Psoas muscle (tissue), 8 donors: ENCODE measurements around the gene FITM1. TPM values are rescaled to one million over a fixed set of nuclear protein-coding genes. Genes with fewer than 3 reads are reported as not detected.

Experiments
- ATAC-seq, 4 donors: fragments of 200-7000 bp; cut with Tn5 transposase; one replicate each; pipeline ENCODE4 v1.9.1; 2020; ENCODE audit warnings: moderate library complexity in 3 of 4, mild to moderate bottlenecking in 2 of 4
- DNase-seq, 2 donors: peaks; one replicate each; pipeline ENCODE4 v3.0.0-alpha.2; 2020
- H3K27ac ChIP-seq: fragments of 200-600 bp; one replicate; pipeline ENCODE4 v1.8.0; 2022
- H3K27me3 ChIP-seq, 3 donors: fragments of 200-600 bp in 1 of 3; one replicate each; pipeline versions ENCODE4 v1.6.1 to v1.8.0; 2013 to 2022; ENCODE audit warnings: low read length in 2 of 3, mild to moderate bottlenecking in 2 of 3, moderate library complexity in 1 of 3; ENCODE audit not compliant: insufficient read depth in 3 of 3
- H3K36me3 ChIP-seq, 2 donors: fragments of 200-600 bp in 1 of 2; one replicate each; pipeline versions ENCODE4 v1.6.1 to v1.8.0; 2013 to 2022; ENCODE audit warnings: low read depth in 1 of 2, mild to moderate bottlenecking in 1 of 2, moderate library complexity in 1 of 2; ENCODE audit not compliant: insufficient read depth in 1 of 2
- H3K4me1 ChIP-seq: fragments of 200-600 bp; one replicate; pipeline ENCODE4 v1.8.0; 2022
- H3K4me3 ChIP-seq: fragments of 200-600 bp; one replicate; pipeline ENCODE4 v1.8.0; 2022; ENCODE audit warnings: mild to moderate bottlenecking
- H3K9me3 ChIP-seq: fragments of 200-600 bp; one replicate; pipeline ENCODE4 v1.8.0; 2022
- WGBS, 3 donors: extraction: QIAGEN DNeasy Blood & Tissue Kit; methylation state at CpG; one replicate each; pipeline versions ENCODE4 v1.1.6 to v1.1.7; 2013; 5-methylcytosine and 5-hydroxymethylcytosine counted together
- intact Hi-C, 2 donors: fragments of 100-400 bp; cut with DNase I; formaldehyde crosslinking; loops; one replicate each; pipeline versions ENCODE4 v1.11.0 to v1.14.2; 2022
- polyA plus RNA-seq, 3 donors: library from polyadenylated mRNA; stranded (reverse); fragments of 200-250 nt; gene quantifications; one replicate each; pipeline ENCODE4 v1.2.3, GENCODE V29; 2013
- total RNA-seq, 4 donors: library from RNA; stranded (reverse); fragmentation: NEBNext Ultra II Directional in 2 of 4; extraction: Animal tissue kit (Norgen Biotek cat#: 25700) in 2 of 4; gene quantifications; one replicate each; pipeline versions ENCODE4 v1.2.1 to v1.2.4, GENCODE V29; 2021 to 2023
- TF ChIP-seq, protein P1 (sequence below): fragments of 200-600 bp; IDR thresholded peaks from one replicate; pipeline ENCODE4 v1.8.0; 2022; ENCODE audit warnings: antibody characterized with exemption
- donor health status: healthy with polysubstance abuse.
- donor health status: DM: no; HTN: no; CAD: no; lungs with moderate emphysema.
- donor health status: Bipolar disorder and iron deficiency.
- donor health status: healthy.
- donor health status: DM: yes; HTN: yes; CAD: no.
- donor health status: DM: no; HTN: no; CAD: no.
- donor health status: DM: no; HTN: no; CAD: no.
- donor health status: DM: yes; HTN: yes; CAD: no.

Gene FITM1
- total and polyA plus RNA-seq, 7 donors, result 72.8 to 167 (median 130) TPM

DNA sequence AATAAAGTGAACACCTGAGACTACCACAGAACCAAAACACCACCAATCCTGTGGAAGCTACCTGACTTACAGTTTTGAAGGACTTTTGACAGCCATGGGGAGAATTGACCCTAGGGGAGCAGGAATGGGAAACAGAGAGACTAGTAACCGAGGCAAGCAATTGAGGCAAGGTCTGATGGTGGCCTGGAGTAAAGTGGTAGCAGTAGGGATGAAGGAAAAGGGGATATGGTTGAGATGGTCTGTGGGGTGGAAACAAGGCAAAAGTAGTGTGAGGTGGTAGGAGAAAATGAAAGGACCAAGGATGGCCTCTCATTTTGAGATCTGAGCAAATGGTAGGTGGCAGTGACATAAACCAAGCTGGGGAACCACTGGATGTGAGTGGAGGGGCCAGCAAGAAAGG is 26.4 kb downstream of the FITM1 start:
- TF ChIP-seq, protein P1, sequence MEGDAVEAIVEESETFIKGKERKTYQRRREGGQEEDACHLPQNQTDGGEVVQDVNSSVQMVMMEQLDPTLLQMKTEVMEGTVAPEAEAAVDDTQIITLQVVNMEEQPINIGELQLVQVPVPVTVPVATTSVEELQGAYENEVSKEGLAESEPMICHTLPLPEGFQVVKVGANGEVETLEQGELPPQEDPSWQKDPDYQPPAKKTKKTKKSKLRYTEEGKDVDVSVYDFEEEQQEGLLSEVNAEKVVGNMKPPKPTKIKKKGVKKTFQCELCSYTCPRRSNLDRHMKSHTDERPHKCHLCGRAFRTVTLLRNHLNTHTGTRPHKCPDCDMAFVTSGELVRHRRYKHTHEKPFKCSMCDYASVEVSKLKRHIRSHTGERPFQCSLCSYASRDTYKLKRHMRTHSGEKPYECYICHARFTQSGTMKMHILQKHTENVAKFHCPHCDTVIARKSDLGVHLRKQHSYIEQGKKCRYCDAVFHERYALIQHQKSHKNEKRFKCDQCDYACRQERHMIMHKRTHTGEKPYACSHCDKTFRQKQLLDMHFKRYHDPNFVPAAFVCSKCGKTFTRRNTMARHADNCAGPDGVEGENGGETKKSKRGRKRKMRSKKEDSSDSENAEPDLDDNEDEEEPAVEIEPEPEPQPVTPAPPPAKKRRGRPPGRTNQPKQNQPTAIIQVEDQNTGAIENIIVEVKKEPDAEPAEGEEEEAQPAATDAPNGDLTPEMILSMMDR, result no peak
- Histone ChIP-seq H3K27me3 (no peaks in the 10 kb centered on the region), H3K4me3 (no peak overlapping the region), H3K27ac (no peak overlapping the region), H3K9me3 (no peaks in the 10 kb centered on the region), H3K4me1 (peaks cover 12% of the 10 kb centered on the region), H3K36me3 (peaks cover 3 to 80% of the 10 kb centered on the region in 2 donors)
- ATAC-seq (no peak), DNase-seq (no peak)
- WGBS, 3 donors, result 89 to 93% (median 91%) methylated on average over 1 of the region's 1 CpG
- intact Hi-C loops, result no loop called here

DNA sequence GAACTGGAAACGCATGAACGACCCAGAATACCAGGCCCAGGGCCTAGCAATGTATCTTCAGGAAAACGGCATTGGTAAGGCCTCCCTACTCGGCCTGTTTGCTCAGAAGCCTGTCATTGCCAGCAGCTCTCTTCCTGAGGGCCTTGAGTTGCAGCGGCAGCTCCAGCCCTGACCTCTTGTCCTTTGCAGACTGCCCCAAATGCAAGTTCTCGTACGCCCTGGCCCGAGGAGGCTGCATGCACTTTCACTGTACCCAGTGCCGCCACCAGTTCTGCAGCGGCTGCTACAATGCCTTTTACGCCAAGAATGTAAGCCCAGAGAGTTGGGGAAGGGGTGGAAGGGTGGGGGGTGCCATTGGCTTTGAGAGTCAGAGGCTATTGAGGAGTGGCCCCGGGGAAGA is 26.9 kb downstream of the FITM1 start:
- Histone ChIP-seq H3K4me3 (no peak overlapping the region), H3K4me1 (peaks cover 16% of the 10 kb centered on the region), H3K9me3 (no peaks in the 10 kb centered on the region), H3K27ac (no peak overlapping the region), H3K27me3 (no peaks in the 10 kb centered on the region), H3K36me3 (peaks cover 3 to 75% of the 10 kb centered on the region in 2 donors)
- peak in 1 of 2 donors; percentile 16 for DNase-seq
- WGBS, 3 donors, result 90 to 93% (median 92%) methylated on average over 12 of the region's 12 CpGs
- no peak for ATAC-seq
- intact Hi-C loops, result no loop called here
- TF ChIP-seq, protein P1, result no peak

DNA sequence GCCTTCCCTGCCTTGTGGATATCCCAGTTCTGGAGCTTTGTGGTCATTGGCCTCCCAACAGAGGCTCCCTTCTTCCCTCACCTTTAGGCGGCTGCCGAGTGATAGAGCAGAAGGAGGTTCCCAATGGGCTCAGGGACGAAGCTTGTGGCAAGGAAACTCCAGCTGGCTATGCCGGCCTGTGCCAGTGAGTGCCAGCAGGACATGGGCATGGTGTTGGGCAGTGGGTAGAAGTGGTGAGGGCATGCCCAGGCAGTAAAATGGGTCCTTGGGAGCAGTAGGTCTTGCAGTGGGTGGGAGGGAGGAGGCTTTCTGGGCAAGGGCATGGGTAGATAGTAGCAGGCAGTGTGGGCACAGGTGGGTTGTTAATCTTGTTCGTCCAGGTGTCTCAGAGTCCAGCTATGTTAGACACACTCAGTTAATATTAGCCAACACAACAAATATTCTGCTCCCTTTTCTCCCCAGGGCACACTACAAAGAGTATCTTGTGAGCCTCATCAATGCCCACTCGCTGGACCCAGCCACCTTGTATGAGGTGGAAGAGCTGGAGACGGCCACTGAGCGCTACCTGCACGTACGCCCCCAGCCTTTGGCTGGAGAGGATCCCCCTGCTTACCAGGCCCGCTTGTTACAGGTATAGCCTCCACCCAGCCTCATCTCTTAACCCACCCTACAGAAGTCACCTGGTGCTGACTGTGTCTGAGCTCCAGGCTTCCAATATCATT is 29.5 kb downstream of the FITM1 start:
- ATAC-seq, result no peak
- peak in 1 of 2 donors; percentile 47 for DNase-seq
- intact Hi-C loops, result loop anchor here in 1 of 2 donors (2.0 kb wide), 2 partner anchors 51 to 101 kb away; no protein-coding TSS in a partner anchor
- Histone ChIP-seq H3K9me3 (no peaks in the 10 kb centered on the region), H3K27ac (no peak overlapping the region), H3K36me3 (peaks cover 6 to 75% of the 10 kb centered on the region in 2 donors), H3K4me1 (peaks cover 19% of the 10 kb centered on the region), H3K27me3 (no peaks in the 10 kb centered on the region), H3K4me3 (no peak overlapping the region)
- 81 to 93% (median 81%) methylated on average over 11 of the region's 11 CpGs for WGBS, 3 donors
- TF ChIP-seq, protein P1, result no peak

DNA sequence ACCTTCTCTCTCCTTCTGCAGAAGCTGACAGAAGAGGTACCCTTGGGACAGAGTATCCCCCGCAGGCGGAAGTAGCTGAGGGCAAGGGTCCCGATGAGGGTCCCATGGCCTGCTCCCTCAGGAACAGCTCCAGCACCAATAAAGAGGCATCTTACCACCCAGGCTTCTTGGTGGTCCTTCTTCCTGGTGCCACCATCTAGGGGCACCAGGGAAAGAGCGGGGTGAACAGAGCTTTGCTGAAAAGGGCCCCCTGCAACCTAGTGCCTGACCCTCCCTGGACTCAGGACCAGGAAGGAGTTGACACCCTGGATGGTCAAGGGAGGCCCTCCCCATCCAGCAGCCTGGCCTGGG is 30.0 kb downstream of the FITM1 start:
- H3K36me3 ChIP-seq, result peaks cover 5 to 75% of the 10 kb centered on the region in 2 donors

More for the DNA sequence above, 30.0 kb downstream of the FITM1 start:
- Histone ChIP-seq H3K27ac (peak overlapping the region; percentile 86), H3K27me3 (no peaks in the 10 kb centered on the region), H3K4me1 (peaks cover 19% of the 10 kb centered on the region), H3K9me3 (no peaks in the 10 kb centered on the region), H3K4me3 (no peak overlapping the region)
- WGBS, 3 donors, result 83 to 87% (median 84%) methylated on average over 4 of the region's 4 CpGs
- peak in 1 of 2 donors; percentile 37 for DNase-seq
- intact Hi-C loops, result loop anchor here in 1 of 2 donors (2.0 kb wide), 2 partner anchors 52 to 102 kb away; no protein-coding TSS in a partner anchor
- peak in 2 of 4 donors; percentile 6 to 7 for ATAC-seq
- TF ChIP-seq, protein P1, result no peak
